Osteocyte (in vitro differentiated cells): ENCODE results near the gene HBG1. TPM values are rescaled to one million over a fixed set of nuclear protein-coding genes. Genes with fewer than 3 reads are reported as not detected.

Experiments used
- DNase-seq: peaks from one replicate; pipeline ENCODE4 v3.0.0; 2021; ENCODE audit warnings: mixed read lengths; ENCODE audit not compliant: unreplicated experiment; ENCODE audit errors: extremely low spot score
- H3K27ac Mint-ChIP-seq: one replicate; pipeline ENCODE4 v1.8.0; 2021; ENCODE audit warnings: mild to moderate bottlenecking, mixed read lengths; ENCODE audit not compliant: unreplicated experiment
- H3K27me3 Mint-ChIP-seq: one replicate; pipeline ENCODE4 v1.8.0; 2021; ENCODE audit warnings: mixed read lengths; ENCODE audit not compliant: unreplicated experiment
- H3K36me3 Mint-ChIP-seq: one replicate; pipeline ENCODE4 v1.8.0; 2021; ENCODE audit warnings: mixed read lengths; ENCODE audit not compliant: unreplicated experiment
- H3K4me1 Mint-ChIP-seq: one replicate; pipeline ENCODE4 v1.8.0; 2021; ENCODE audit warnings: mixed read lengths; ENCODE audit not compliant: unreplicated experiment
- H3K4me3 Mint-ChIP-seq: one replicate; pipeline ENCODE4 v1.8.0; 2021; ENCODE audit warnings: mild to moderate bottlenecking, moderate library complexity, mixed read lengths; ENCODE audit not compliant: unreplicated experiment
- H3K9me3 Mint-ChIP-seq: one replicate; pipeline ENCODE4 v1.8.0; 2021; ENCODE audit warnings: mixed read lengths; ENCODE audit not compliant: unreplicated experiment
- total RNA-seq: library from RNA; stranded (reverse); gene quantifications from 2 replicates; pipeline ENCODE4 v1.2.1, GENCODE V29; 2021
- TF ChIP-seq, protein P1 (sequence below): fragments of 200-600 bp; sonication (generic); IDR thresholded peaks from 2 replicates; pipeline ENCODE4 v1.5.0; 2021; ENCODE audit warnings: antibody characterized with exemption, mild to moderate bottlenecking, moderate library complexity

Gene HBG1
- total RNA-seq, 1 donor from 2014 or later = not detected

DNA sequence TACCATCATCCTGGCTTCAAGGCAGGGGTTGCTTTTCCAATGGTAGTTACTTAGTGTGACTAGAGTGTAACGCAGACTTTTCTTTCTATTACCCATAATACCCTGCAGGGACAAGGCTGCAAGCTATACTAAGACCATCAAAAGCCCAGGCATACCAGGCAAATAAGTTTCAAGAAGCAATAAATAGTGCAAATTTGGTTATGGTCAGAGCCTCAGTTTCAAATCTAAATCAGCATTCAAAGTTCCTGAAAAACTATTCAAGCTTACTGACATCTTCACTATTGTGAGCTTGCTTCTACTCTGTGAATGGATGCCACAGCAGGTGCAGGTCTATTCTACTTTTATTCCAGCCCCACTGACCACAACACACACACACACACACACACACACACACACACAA, 20.3 kb downstream of the HBG1 start:
- TF ChIP-seq, protein P1, sequence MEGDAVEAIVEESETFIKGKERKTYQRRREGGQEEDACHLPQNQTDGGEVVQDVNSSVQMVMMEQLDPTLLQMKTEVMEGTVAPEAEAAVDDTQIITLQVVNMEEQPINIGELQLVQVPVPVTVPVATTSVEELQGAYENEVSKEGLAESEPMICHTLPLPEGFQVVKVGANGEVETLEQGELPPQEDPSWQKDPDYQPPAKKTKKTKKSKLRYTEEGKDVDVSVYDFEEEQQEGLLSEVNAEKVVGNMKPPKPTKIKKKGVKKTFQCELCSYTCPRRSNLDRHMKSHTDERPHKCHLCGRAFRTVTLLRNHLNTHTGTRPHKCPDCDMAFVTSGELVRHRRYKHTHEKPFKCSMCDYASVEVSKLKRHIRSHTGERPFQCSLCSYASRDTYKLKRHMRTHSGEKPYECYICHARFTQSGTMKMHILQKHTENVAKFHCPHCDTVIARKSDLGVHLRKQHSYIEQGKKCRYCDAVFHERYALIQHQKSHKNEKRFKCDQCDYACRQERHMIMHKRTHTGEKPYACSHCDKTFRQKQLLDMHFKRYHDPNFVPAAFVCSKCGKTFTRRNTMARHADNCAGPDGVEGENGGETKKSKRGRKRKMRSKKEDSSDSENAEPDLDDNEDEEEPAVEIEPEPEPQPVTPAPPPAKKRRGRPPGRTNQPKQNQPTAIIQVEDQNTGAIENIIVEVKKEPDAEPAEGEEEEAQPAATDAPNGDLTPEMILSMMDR = no peak
- no peak overlapping the region for H3K4me3 Mint-ChIP-seq
- DNase-seq = no peak
- no peak overlapping the region for H3K27ac Mint-ChIP-seq
- no peaks in the 10 kb centered on the region for H3K4me1 Mint-ChIP-seq
- H3K27me3 Mint-ChIP-seq = peaks cover 3% of the 10 kb centered on the region
- no peaks in the 10 kb centered on the region for H3K36me3 Mint-ChIP-seq
- no peaks in the 10 kb centered on the region for H3K9me3 Mint-ChIP-seq

DNA sequence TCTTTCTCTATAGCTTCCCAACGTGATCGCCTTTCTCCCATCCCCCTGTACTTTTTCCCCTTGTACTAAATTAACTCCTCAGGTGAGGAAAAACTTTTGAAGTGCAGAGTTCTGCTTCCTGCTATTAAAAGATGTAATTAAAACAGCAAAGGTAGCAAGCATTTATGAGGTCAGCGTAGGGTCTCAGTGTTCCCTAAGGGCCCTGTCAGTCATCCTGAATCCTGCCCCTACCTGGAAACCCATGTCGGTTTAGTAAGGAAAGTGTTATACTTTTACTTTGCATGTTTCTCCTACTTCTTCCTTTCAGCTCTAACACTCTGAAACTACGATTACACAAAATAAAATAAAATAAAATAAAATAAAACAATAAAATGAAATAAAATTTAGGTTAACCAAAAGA, 21.5 kb downstream of the HBG1 start:
- TF ChIP-seq, protein P1 = no peak
- no peaks in the 10 kb centered on the region for H3K9me3 Mint-ChIP-seq
- H3K27ac Mint-ChIP-seq = no peak overlapping the region
- no peak overlapping the region for H3K4me3 Mint-ChIP-seq
- DNase-seq = no peak
- H3K4me1 Mint-ChIP-seq = no peaks in the 10 kb centered on the region
- no peaks in the 10 kb centered on the region for H3K36me3 Mint-ChIP-seq
- peaks cover 3% of the 10 kb centered on the region for H3K27me3 Mint-ChIP-seq

DNA sequence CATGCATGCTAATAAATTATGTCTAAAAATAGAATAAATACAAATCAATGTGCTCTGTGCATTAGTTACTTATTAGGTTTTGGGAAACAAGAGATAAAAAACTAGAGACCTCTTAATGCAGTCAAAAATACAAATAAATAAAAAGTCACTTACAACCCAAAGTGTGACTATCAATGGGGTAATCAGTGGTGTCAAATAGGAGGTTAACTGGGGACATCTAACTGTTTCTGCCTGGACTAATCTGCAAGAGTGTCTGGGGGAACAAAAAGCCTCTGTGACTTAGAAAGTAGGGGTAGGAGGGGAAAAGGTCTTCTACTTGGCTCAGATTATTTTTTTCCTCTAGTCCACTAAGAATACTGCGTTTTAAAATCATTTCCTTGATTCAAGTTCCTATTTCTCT, 22.0 kb downstream of the HBG1 start:
- Mint-ChIP-seq H3K27me3 (peaks cover 3% of the 10 kb centered on the region), H3K4me1 (no peaks in the 10 kb centered on the region), H3K9me3 (no peaks in the 10 kb centered on the region), H3K4me3 (no peak overlapping the region), H3K36me3 (no peaks in the 10 kb centered on the region), H3K27ac (no peak overlapping the region)
- DNase-seq = no peak
- TF ChIP-seq, protein P1 = no peak

DNA sequence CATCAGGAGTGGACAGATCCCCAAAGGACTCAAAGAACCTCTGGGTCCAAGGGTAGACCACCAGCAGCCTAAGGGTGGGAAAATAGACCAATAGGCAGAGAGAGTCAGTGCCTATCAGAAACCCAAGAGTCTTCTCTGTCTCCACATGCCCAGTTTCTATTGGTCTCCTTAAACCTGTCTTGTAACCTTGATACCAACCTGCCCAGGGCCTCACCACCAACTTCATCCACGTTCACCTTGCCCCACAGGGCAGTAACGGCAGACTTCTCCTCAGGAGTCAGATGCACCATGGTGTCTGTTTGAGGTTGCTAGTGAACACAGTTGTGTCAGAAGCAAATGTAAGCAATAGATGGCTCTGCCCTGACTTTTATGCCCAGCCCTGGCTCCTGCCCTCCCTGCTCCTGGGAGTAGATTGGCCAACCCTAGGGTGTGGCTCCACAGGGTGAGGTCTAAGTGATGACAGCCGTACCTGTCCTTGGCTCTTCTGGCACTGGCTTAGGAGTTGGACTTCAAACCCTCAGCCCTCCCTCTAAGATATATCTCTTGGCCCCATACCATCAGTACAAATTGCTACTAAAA, 22.8 kb downstream of the HBG1 start, which contains the start of gene HBB:
Gene HBB, minus strand, starts transcription at position 340 of the 579 bp plus-strand sequence. Its CDS starts 50 bp downstream, at position 290.
- H3K9me3 Mint-ChIP-seq = no peaks in the 10 kb centered on the region
- TF ChIP-seq, protein P1 = no peak
- peaks cover 3% of the 10 kb centered on the region for H3K27me3 Mint-ChIP-seq
- no peak for DNase-seq
- no peaks in the 10 kb centered on the region for H3K36me3 Mint-ChIP-seq
- H3K4me3 Mint-ChIP-seq = no peak within 1 kb of the TSS
- H3K27ac Mint-ChIP-seq = no peak within 1 kb of the TSS
- H3K4me1 Mint-ChIP-seq = no peaks in the 10 kb centered on the region

DNA sequence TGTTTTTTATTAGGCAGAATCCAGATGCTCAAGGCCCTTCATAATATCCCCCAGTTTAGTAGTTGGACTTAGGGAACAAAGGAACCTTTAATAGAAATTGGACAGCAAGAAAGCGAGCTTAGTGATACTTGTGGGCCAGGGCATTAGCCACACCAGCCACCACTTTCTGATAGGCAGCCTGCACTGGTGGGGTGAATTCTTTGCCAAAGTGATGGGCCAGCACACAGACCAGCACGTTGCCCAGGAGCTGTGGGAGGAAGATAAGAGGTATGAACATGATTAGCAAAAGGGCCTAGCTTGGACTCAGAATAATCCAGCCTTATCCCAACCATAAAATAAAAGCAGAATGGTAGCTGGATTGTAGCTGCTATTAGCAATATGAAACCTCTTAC, 24.2 kb downstream of the HBG1 start:
- H3K9me3 Mint-ChIP-seq = no peaks in the 10 kb centered on the region
- TF ChIP-seq, protein P1 = no peak

More for the DNA sequence above, 24.2 kb downstream of the HBG1 start:
- H3K27me3 Mint-ChIP-seq = peaks cover 3% of the 10 kb centered on the region
- no peak overlapping the region for H3K4me3 Mint-ChIP-seq
- no peaks in the 10 kb centered on the region for H3K36me3 Mint-ChIP-seq
- H3K27ac Mint-ChIP-seq = no peak overlapping the region
- DNase-seq = no peak
- no peaks in the 10 kb centered on the region for H3K4me1 Mint-ChIP-seq
